HL-60 (cell line): ENCODE measurements around the gene NFYA.

ENCODE experiments used
- DNase-seq, 2 experiments: peaks; one replicate each; pipeline ENCODE4 v3.0.0-alpha.2; 2010 to 2020; ENCODE audit warnings: low read depth in 1 of 2, low spot score in 1 of 2
- H3K27ac ChIP-seq: fragments of 250-450 bp; sonication (Bioruptor Pico); replicated peaks from 2 replicates; pipeline ENCODE4 v1.5.1; 2020; ENCODE audit warnings: mild to moderate bottlenecking, moderate library complexity
- H3K27me3 ChIP-seq: fragments of 250-450 bp; sonication (Bioruptor Pico); 2 replicates; pipeline ENCODE4 v1.5.1; 2021; ENCODE audit warnings: mild to moderate bottlenecking, moderate library complexity; ENCODE audit not compliant: insufficient read depth, poor library complexity, severe bottlenecking
- H3K4me3 ChIP-seq: replicated peaks from 2 replicates; pipeline ENCODE4 v1.5.1; 2011; ENCODE audit warnings: mild to moderate bottlenecking, control low read depth, low read length; ENCODE audit not compliant: insufficient read depth
- CTCF ChIP-seq: IDR thresholded peaks from one replicate; pipeline ENCODE4 v1.5.1; 2011; ENCODE audit warnings: low read length, control low read depth, inconsistent platforms; ENCODE audit not compliant: insufficient read depth
- GABPA ChIP-seq: IDR thresholded peaks from 2 replicates; pipeline ENCODE4 v1.6.1; 2012; ENCODE audit warnings: low read depth
- POLR2AphosphoS5 ChIP-seq: IDR thresholded peaks from 2 replicates; pipeline ENCODE4 v1.6.1; 2012; ENCODE audit warnings: low read depth
- REST ChIP-seq: IDR thresholded peaks from 2 replicates; pipeline ENCODE4 v1.6.1; 2012; ENCODE audit warnings: low read depth; ENCODE audit not compliant: insufficient replicate concordance
- SPI1 ChIP-seq: IDR thresholded peaks from 2 replicates; pipeline ENCODE4 v1.6.1; 2012; ENCODE audit warnings: low read depth, mild to moderate bottlenecking, borderline replicate concordance

NFYA gene

DNA sequence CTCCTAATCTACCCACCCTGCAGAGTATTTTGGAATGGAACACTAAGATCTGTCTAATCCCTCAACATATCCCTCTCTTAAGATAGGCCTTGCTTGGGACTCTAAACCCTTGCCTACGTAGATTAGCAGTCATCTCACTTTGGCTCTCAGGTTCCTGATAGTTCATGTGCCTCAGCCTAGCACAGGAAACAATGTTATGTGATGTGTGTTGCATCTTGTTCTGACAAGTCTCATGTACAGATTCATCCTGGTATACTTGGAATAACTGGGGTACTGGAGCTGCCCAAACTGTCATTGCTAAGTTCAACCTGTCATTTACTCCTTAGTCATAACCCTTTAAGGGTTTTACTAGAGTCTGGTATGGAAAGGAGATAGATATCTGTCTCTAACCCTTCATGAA is 47.3 kb downstream of the NFYA start:
- H3K27ac ChIP-seq, result no peak overlapping the region
- TF ChIP-seq POLR2AphosphoS5, result no peak
- no peak for TF ChIP-seq GABPA
- no peak for TF ChIP-seq REST
- no peak for TF ChIP-seq CTCF
- no peak overlapping the region for H3K4me3 ChIP-seq
- no peaks in the 10 kb centered on the region for H3K27me3 ChIP-seq
- DNase-seq, result no peak

DNA sequence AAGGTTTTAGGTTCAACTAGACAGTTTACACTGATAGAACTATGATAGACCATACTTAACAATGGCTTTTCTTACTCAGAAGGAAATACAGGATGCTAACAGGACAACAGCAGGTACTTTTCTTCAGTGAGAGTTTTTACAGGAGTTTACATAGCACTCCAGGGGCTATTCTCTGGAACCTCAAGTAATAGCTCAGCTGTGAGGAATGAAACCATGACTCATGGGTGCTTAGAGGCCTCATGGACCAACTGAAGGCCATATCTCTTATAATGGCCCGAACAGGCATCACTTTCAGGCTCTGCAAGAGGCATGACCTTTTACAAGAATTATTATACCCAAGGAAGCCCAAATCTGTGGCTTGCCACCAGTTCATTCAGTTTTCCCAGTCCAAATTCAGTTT is 49.6 kb downstream of the NFYA start:
- no peak overlapping the region for H3K27ac ChIP-seq
- H3K4me3 ChIP-seq, result no peak overlapping the region
- no peak for DNase-seq
- TF ChIP-seq SPI1 (no peak), POLR2AphosphoS5 (no peak), REST (no peak), CTCF (no peak), GABPA (no peak)
- H3K27me3 ChIP-seq, result no peaks in the 10 kb centered on the region

- Histone ChIP-seq H3K27ac (no peak overlapping the region), H3K4me3 (no peak overlapping the region), H3K27me3 (no peaks in the 10 kb centered on the region)
- no peak for DNase-seq
- TF ChIP-seq CTCF, result no peak
- TF ChIP-seq GABPA, result no peak
- TF ChIP-seq SPI1, result no peak
- TF ChIP-seq REST, result no peak
- no peak for TF ChIP-seq POLR2AphosphoS5
Measured at GRCh38 chr6:41122918-41123317, 50.1 kb downstream of the NFYA start.
